Measurements from ENCODE around the gene SNX22. TPM values are rescaled to one million over a fixed set of nuclear protein-coding genes. Genes with fewer than 3 reads are reported as not detected.
"Not testable (repeated sequence)": the region's sequence is repeated elsewhere in the genome, so short reads cannot be mapped to it uniquely, and the experiment has no call there.

Gene SNX22
- total RNA-seq, 1 experiment from 2014 or later = 2.6 TPM

- H3K4me3 ChIP-seq (ENCODE audit: low read depth, low read length, poor library complexity, severe bottlenecking) = no peak overlapping the region
- peaks cover 12% of the 10 kb centered on the region for H3K4me1 ChIP-seq (ENCODE audit: insufficient read depth, low read length, poor library complexity, severe bottlenecking)
- DNase-seq (ENCODE audit: low spot score) = no peak
- TF ChIP-seq EZH2 (IDR thresholded peaks at IDR 0.05; ENCODE audit: borderline replicate concordance, low read depth, low read length, poor library complexity, severe bottlenecking) = no peak
- TF ChIP-seq CTCF (conservative IDR thresholded peaks at IDR 0.05; ENCODE audit: low read depth, low read length) = no peak
- no TSS peak for BruUV-seq (replicated peaks)
- ChIA-PET CTCF (no interaction called here), POLR2A (ENCODE audit: low non-redundant PET) (no interaction called here)
- H3K36me3 ChIP-seq (ENCODE audit: insufficient read depth, low read length, poor library complexity, severe bottlenecking) = no peaks in the 10 kb centered on the region
- no peak overlapping the region for H3K27ac ChIP-seq (ENCODE audit: low read depth, low read length, poor library complexity, severe bottlenecking)
- intact Hi-C loops (cut with micrococcal nuclease; ENCODE audit: unreplicated experiment) = no loop called here
- no peaks in the 10 kb centered on the region for H3K9me3 ChIP-seq (ENCODE audit: low read depth, low read length, poor library complexity, severe bottlenecking)
- H3K27me3 ChIP-seq (replicated peaks; ENCODE audit: insufficient read depth, low read depth, low read length, poor library complexity) = no peaks in the 10 kb centered on the region
Observed at GRCh38 chr15:64107337-64107736, 44.2 kb upstream of the SNX22 start.

- H3K27me3 ChIP-seq (replicated peaks; ENCODE audit: insufficient read depth, low read depth, low read length, poor library complexity); H3K4me1 ChIP-seq (ENCODE audit: insufficient read depth, low read length, poor library complexity, severe bottlenecking); DNase-seq (ENCODE audit: low spot score); H3K4me3 ChIP-seq (ENCODE audit: low read depth, low read length, poor library complexity, severe bottlenecking); POLR2A ChIA-PET (ENCODE audit: low non-redundant PET); CTCF ChIA-PET; intact Hi-C loops (cut with micrococcal nuclease; ENCODE audit: unreplicated experiment); H3K9me3 ChIP-seq (ENCODE audit: low read depth, low read length, poor library complexity, severe bottlenecking); BruUV-seq (replicated peaks); H3K27ac ChIP-seq (ENCODE audit: low read depth, low read length, poor library complexity, severe bottlenecking): not testable (repeated sequence)
- peaks cover 10% of the 10 kb centered on the region for H3K36me3 ChIP-seq (ENCODE audit: insufficient read depth, low read length, poor library complexity, severe bottlenecking)
Observed at GRCh38 chr15:64110108-64110701, 41.3 kb upstream of the SNX22 start.

DNA sequence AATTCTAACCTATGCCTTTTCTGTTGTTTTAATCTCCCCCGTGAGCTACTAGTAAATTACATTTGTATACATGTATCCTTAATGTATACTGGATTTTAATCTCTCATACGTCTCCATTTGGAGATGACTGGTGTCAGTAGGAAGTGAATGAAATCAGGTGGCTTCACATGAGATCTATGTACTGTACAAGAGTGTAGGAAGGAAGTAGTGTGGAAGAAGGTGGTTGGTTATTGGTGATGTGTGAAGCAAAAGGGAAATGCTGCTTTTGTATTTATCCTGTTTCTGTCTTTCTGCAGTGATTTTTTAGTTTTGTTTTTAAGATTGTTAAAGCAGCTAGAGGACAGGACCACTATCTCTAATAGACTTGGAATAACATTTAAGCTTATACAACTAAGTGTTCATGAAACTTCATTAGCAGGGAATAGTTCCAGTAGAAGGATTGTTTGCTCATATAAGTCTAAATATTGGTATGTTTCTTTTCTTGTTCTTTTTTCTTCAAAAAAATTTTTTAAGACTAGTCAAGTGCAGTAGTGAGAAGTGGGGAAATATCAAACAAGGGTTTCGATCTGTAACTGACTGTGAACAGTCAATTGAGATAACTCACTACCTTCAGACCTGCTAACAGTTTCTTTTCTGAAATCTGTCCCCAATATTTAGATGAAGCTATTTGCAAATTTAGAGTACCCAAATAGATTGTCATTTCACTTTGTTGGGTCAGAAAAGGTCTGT is 40.4 kb upstream of the SNX22 start:
- DNase-seq (ENCODE audit: low spot score) = no peak
- intact Hi-C loops (cut with micrococcal nuclease; ENCODE audit: unreplicated experiment) = no loop called here
- no TSS peak for BruUV-seq (replicated peaks)
- Histone ChIP-seq H3K4me3 (ENCODE audit: low read depth, low read length, poor library complexity, severe bottlenecking) (no peak overlapping the region), H3K27me3 (replicated peaks; ENCODE audit: insufficient read depth, low read depth, low read length, poor library complexity) (no peaks in the 10 kb centered on the region), H3K4me1 (ENCODE audit: insufficient read depth, low read length, poor library complexity, severe bottlenecking) (no peaks in the 10 kb centered on the region), H3K36me3 (ENCODE audit: insufficient read depth, low read length, poor library complexity, severe bottlenecking) (peaks cover 10% of the 10 kb centered on the region), H3K9me3 (ENCODE audit: low read depth, low read length, poor library complexity, severe bottlenecking) (no peaks in the 10 kb centered on the region), H3K27ac (ENCODE audit: low read depth, low read length, poor library complexity, severe bottlenecking) (no peak overlapping the region)
- TF ChIP-seq EZH2 (IDR thresholded peaks at IDR 0.05; ENCODE audit: borderline replicate concordance, low read depth, low read length, poor library complexity, severe bottlenecking) (no peak), CTCF (conservative IDR thresholded peaks at IDR 0.05; ENCODE audit: low read depth, low read length) (no peak)
- ChIA-PET CTCF (no interaction called here), POLR2A (ENCODE audit: low non-redundant PET) (no interaction called here)

DNA sequence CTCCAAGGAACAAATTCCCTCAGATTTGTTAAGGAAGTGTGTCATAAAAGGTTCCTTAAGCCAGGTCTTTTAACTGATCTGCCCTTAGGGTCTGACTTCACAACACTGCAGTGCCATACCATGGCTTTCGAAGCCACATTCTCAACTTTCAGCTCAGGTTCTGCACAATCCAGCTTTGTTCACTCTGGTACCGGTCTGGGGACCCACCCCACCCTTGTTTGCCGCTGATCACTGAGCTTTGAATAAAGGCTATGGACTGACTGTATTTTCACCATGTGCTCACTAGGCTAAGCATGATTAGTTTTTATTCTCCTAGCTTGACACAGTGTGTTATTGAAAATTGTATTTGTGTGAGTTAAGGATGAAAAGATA is 39.9 kb upstream of the SNX22 start:
- intact Hi-C loops (cut with micrococcal nuclease; ENCODE audit: unreplicated experiment) = no loop called here
- Histone ChIP-seq H3K9me3 (ENCODE audit: low read depth, low read length, poor library complexity, severe bottlenecking) (no peaks in the 10 kb centered on the region), H3K27me3 (replicated peaks; ENCODE audit: insufficient read depth, low read depth, low read length, poor library complexity) (no peaks in the 10 kb centered on the region), H3K4me3 (ENCODE audit: low read depth, low read length, poor library complexity, severe bottlenecking) (no peak overlapping the region), H3K4me1 (ENCODE audit: insufficient read depth, low read length, poor library complexity, severe bottlenecking) (no peaks in the 10 kb centered on the region), H3K36me3 (ENCODE audit: insufficient read depth, low read length, poor library complexity, severe bottlenecking) (peaks cover 15% of the 10 kb centered on the region), H3K27ac (ENCODE audit: low read depth, low read length, poor library complexity, severe bottlenecking) (no peak overlapping the region)
- POLR2A ChIA-PET (ENCODE audit: low non-redundant PET) = no interaction called here
- no peak for DNase-seq (ENCODE audit: low spot score)
- TF ChIP-seq CTCF (conservative IDR thresholded peaks at IDR 0.05; ENCODE audit: low read depth, low read length) (no peak), EZH2 (IDR thresholded peaks at IDR 0.05; ENCODE audit: borderline replicate concordance, low read depth, low read length, poor library complexity, severe bottlenecking) (no peak)
- no TSS peak for BruUV-seq (replicated peaks)
- CTCF ChIA-PET = no interaction called here

Data from A673 (cell line).